Lower leg skin (tissue), 4 donors: Measurements from ENCODE around the gene UGT1A9. TPM values are rescaled to one million over a fixed set of nuclear protein-coding genes. Genes with fewer than 3 reads are reported as not detected.

Source experiments
- DNase-seq, 2 donors: peaks; one replicate each; pipeline ENCODE4 v3.0.0-alpha.2; 2019; ENCODE audit warnings: low spot score in 2 of 2
- H3K4me3 ChIP-seq: fragments of 200-600 bp; sonication (generic); 2 replicates; pipeline ENCODE4 v1.5.1; 2017; ENCODE audit warnings: mild to moderate bottlenecking, low read depth; ENCODE audit not compliant: poor library complexity, severe bottlenecking
- CTCF ChIP-seq, 3 donors: fragments of 450-650 bp; IDR thresholded peaks; one replicate each; pipeline ENCODE4 v1.5.1; 2016; ENCODE audit warnings: antibody characterized with exemption in 3 of 3, mild to moderate bottlenecking in 3 of 3, moderate library complexity in 2 of 3
- POLR2A ChIP-seq, 2 donors: fragments of 450-650 bp; IDR thresholded peaks; one replicate each; pipeline ENCODE4 v1.6.1; 2016 to 2017; ENCODE audit warnings: antibody characterized with exemption in 2 of 2, mild to moderate bottlenecking in 1 of 2, moderate library complexity in 1 of 2
- WGBS, 2 donors: methylation state at CpG; one replicate each; pipeline ENCODE4 v1.1.5; 2018; 5-methylcytosine and 5-hydroxymethylcytosine counted together
- intact Hi-C: fragments of 100-400 bp; cut with DNase I; formaldehyde crosslinking; loops from one replicate; pipeline ENCODE4 v1.15.0; 2023; ENCODE audit warnings: low total_unique reads
- total RNA-seq, 4 donors: library from RNA; depleted of rRNA; stranded (reverse); fragments of >200 nt; gene quantifications; one replicate each; pipeline ENCODE4 v1.1.0, GENCODE V29; 2016

UGT1A9 gene
- total RNA-seq, 4 donors from 2014 or later = not detected

- no peak for DNase-seq
- TF ChIP-seq CTCF (IDR thresholded peaks at IDR 0.05) = no peak
- no peak for TF ChIP-seq POLR2A (IDR thresholded peaks at IDR 0.05)
- 52 to 55% methylated on average over 5 of the region's 5 CpGs for WGBS, 2 donors
- intact Hi-C loops = no loop called here
- no peak within 1 kb of the TSS for H3K4me3 ChIP-seq
These were observed 9.9 kb downstream of the UGT1A9 start, which contains the start of gene UGT1A7 for GRCh38 chr2:233681521-233682099. TSS of gene UGT1A7 (plus strand) at chr2:233681901. CDS start at chr2:233681938, 37 bp downstream.

- 69 to 78% methylated on average over 1 of the region's 1 CpG for WGBS, 2 donors
- DNase-seq = no peak
- TF ChIP-seq POLR2A (IDR thresholded peaks at IDR 0.05) (no peak), CTCF (IDR thresholded peaks at IDR 0.05) (no peak)
- intact Hi-C loops = no loop called here
- H3K4me3 ChIP-seq = no peak overlapping the region
These were observed 12.9 kb downstream of the UGT1A9 start for GRCh38 chr2:233684640-233685039.

GRCh38 chr2:233686928-233687327, 15.2 kb downstream of the UGT1A9 start:
- TF ChIP-seq CTCF (IDR thresholded peaks at IDR 0.05) (no peak), POLR2A (IDR thresholded peaks at IDR 0.05) (no peak)
- DNase-seq = no peak
- no peak overlapping the region for H3K4me3 ChIP-seq
- WGBS, 2 donors = 55 to 78% methylated on average over 5 of the region's 5 CpGs
- intact Hi-C loops = no loop called here

GRCh38 chr2:233688341-233688740, 16.6 kb downstream of the UGT1A9 start:
- WGBS, 2 donors = 87 to 89% methylated on average over 5 of the region's 5 CpGs
- TF ChIP-seq POLR2A (IDR thresholded peaks at IDR 0.05) (no peak), CTCF (IDR thresholded peaks at IDR 0.05) (no peak)
- DNase-seq = no peak
- intact Hi-C loops = no loop called here
- no peak overlapping the region for H3K4me3 ChIP-seq

- intact Hi-C loops = no loop called here
- no peak overlapping the region for H3K4me3 ChIP-seq
- no peak for TF ChIP-seq CTCF (IDR thresholded peaks at IDR 0.05)
- no peak for TF ChIP-seq POLR2A (IDR thresholded peaks at IDR 0.05)
- DNase-seq = no peak
These were observed 17.3 kb downstream of the UGT1A9 start for GRCh38 chr2:233689031-233689430.

- no peak for DNase-seq
- TF ChIP-seq CTCF (IDR thresholded peaks at IDR 0.05) = no peak
- no peak for TF ChIP-seq POLR2A (IDR thresholded peaks at IDR 0.05)
- intact Hi-C loops = no loop called here
- no peak overlapping the region for H3K4me3 ChIP-seq
- 16 to 26% methylated on average over 3 of the region's 3 CpGs for WGBS, 2 donors
These were observed 17.8 kb downstream of the UGT1A9 start for GRCh38 chr2:233689501-233689900.
